GM23338 (cell line): ENCODE results near the gene PSMD2. TPM values are rescaled to one million over a fixed set of nuclear protein-coding genes. Genes with fewer than 3 reads are reported as not detected.

ENCODE experiments used
- ATAC-seq: fragments of 200-7000 bp; cut with Tn5 transposase; 3 replicates; pipeline ENCODE4 v1.9.1; 2020
- DNase-seq: peaks from one replicate; pipeline ENCODE4 v3.0.0-alpha.2; 2015; ENCODE audit warnings: low spot score
- H2AFZ ChIP-seq: fragments of 200-600 bp; sonication (generic); 2 replicates; pipeline ENCODE4 v1.8.0; 2016; ENCODE audit warnings: antibody characterized with exemption, mild to moderate bottlenecking, moderate library complexity
- H3F3A ChIP-seq: fragments of 200-600 bp; sonication (generic); replicated peaks from 2 replicates; pipeline ENCODE4 v1.8.0; 2017; ENCODE audit warnings: antibody characterized with exemption, mixed run types, low read depth
- H3K27ac ChIP-seq: fragments of 200-600 bp; sonication (generic); 2 replicates; pipeline ENCODE4 v1.6.1; 2016; ENCODE audit warnings: low read depth
- H3K27me3 ChIP-seq: fragments of 200-600 bp; sonication (generic); 2 replicates; pipeline ENCODE4 v1.8.0; 2016; ENCODE audit warnings: mild to moderate bottlenecking, mixed run types, moderate library complexity; ENCODE audit not compliant: insufficient read depth
- H3K36me3 ChIP-seq: fragments of 200-600 bp; sonication (generic); 2 replicates; pipeline ENCODE4 v1.8.0; 2016; ENCODE audit warnings: mild to moderate bottlenecking; ENCODE audit not compliant: insufficient read depth
- H3K4me1 ChIP-seq: fragments of 200-600 bp; sonication (generic); 2 replicates; pipeline ENCODE4 v1.8.0; 2016; ENCODE audit warnings: mild to moderate bottlenecking, moderate library complexity; ENCODE audit not compliant: insufficient read depth
- H3K4me2 ChIP-seq: fragments of 200-600 bp; sonication (generic); 2 replicates; pipeline ENCODE4 v1.7.1; 2017; ENCODE audit warnings: mixed run types
- H3K4me3 ChIP-seq: fragments of 200-600 bp; sonication (generic); 2 replicates; pipeline ENCODE4 v1.6.1; 2016; ENCODE audit warnings: mixed run types
- H3K79me2 ChIP-seq: fragments of 200-600 bp; sonication (generic); replicated peaks from 2 replicates; pipeline ENCODE4 v1.8.0; 2017; ENCODE audit warnings: mild to moderate bottlenecking; ENCODE audit not compliant: insufficient read depth
- H3K9me2 ChIP-seq: fragments of 200-600 bp; sonication (generic); 2 replicates; pipeline ENCODE4 v1.8.0; 2017; ENCODE audit not compliant: insufficient read depth
- H4K20me1 ChIP-seq: fragments of 200-600 bp; sonication (generic); replicated peaks from 2 replicates; pipeline ENCODE4 v1.8.0; 2017; ENCODE audit warnings: mild to moderate bottlenecking; ENCODE audit not compliant: insufficient read depth
- H3K27ac Mint-ChIP-seq: 2 replicates; pipeline ENCODE4 v1.8.0; 2020; ENCODE audit warnings: inconsistent platforms, mild to moderate bottlenecking, moderate library complexity, mixed read lengths
- H3K27me3 Mint-ChIP-seq: 3 replicates; pipeline ENCODE4 v1.8.0; 2022; ENCODE audit warnings: low read depth, mild to moderate bottlenecking, moderate library complexity, mixed read lengths, inconsistent platforms; ENCODE audit not compliant: insufficient read depth, poor library complexity
- H3K36me3 Mint-ChIP-seq: 3 replicates; pipeline ENCODE4 v1.8.0; 2021; ENCODE audit warnings: low read depth, mild to moderate bottlenecking, inconsistent platforms, moderate library complexity, mixed read lengths
- H3K4me1 Mint-ChIP-seq: 3 replicates; pipeline ENCODE4 v1.8.0; 2020; ENCODE audit warnings: mild to moderate bottlenecking, inconsistent platforms, mixed read lengths
- H3K4me3 Mint-ChIP-seq: 3 replicates; pipeline ENCODE4 v1.8.0; 2021; ENCODE audit warnings: moderate library complexity, mild to moderate bottlenecking, inconsistent platforms, mixed read lengths
- H3K9me3 Mint-ChIP-seq: 3 replicates; pipeline ENCODE4 v1.8.0; 2020; ENCODE audit warnings: moderate library complexity, mild to moderate bottlenecking, inconsistent platforms, mixed read lengths
- CREB1 ChIP-seq: fragments of 250-450 bp; sonication (Bioruptor Pico); IDR thresholded peaks from 2 replicates; pipeline ENCODE4 v1.5.0; 2020; ENCODE audit warnings: low read depth, mild to moderate bottlenecking, moderate library complexity
- EZH2 ChIP-seq: fragments of 200-600 bp; sonication (generic); IDR thresholded peaks from one replicate; pipeline ENCODE4 v1.8.0; 2017; ENCODE audit warnings: antibody characterized with exemption, mild to moderate bottlenecking, low read depth; ENCODE audit not compliant: unreplicated experiment
- EZH2phosphoT487 ChIP-seq: fragments of 200-600 bp; sonication (generic); IDR thresholded peaks from one replicate; pipeline ENCODE4 v1.8.1; 2018; ENCODE audit warnings: antibody characterized with exemption; ENCODE audit not compliant: unreplicated experiment
- JUNB ChIP-seq: IDR thresholded peaks from one replicate; pipeline ENCODE4 v1.6.1; 2016; ENCODE audit warnings: antibody characterized with exemption; ENCODE audit not compliant: unreplicated experiment
- NANOG ChIP-seq: IDR thresholded peaks from 2 replicates; pipeline ENCODE4 v1.6.1; 2016; ENCODE audit warnings: antibody characterized with exemption, borderline replicate concordance
- POLR2AphosphoS5 ChIP-seq: IDR thresholded peaks from 2 replicates; pipeline ENCODE4 v1.6.1; 2016; ENCODE audit warnings: antibody characterized with exemption, low read depth
- STAT1 ChIP-seq: IDR thresholded peaks from one replicate; pipeline ENCODE4 v1.6.1; 2016; ENCODE audit warnings: antibody characterized with exemption; ENCODE audit not compliant: unreplicated experiment
- ZNF114 ChIP-seq: fragments of 250-450 bp; sonication (Bioruptor Pico); IDR thresholded peaks from 2 replicates; pipeline ENCODE4 v1.5.0; 2020; ENCODE audit warnings: mild to moderate bottlenecking, moderate library complexity
- ZNF462 ChIP-seq: fragments of 250-450 bp; sonication (Bioruptor Pico); IDR thresholded peaks from 2 replicates; pipeline ENCODE4 v1.5.0; 2020; ENCODE audit warnings: mild to moderate bottlenecking, moderate library complexity
- polyA plus RNA-seq: library from polyadenylated mRNA; unstranded; fragments of >200 nt; fragmentation: Nextera tagmentation; extraction: Ambion mirVana; gene quantifications from 2 replicates; pipeline ENCODE4 v1.2.1, GENCODE V29; 2016
- total RNA-seq: library from RNA; depleted of rRNA; stranded (reverse); fragments of >200 nt; shearing (Covaris generic); gene quantifications from 2 replicates; pipeline ENCODE4 v1.2.3, GENCODE V29; 2014
- TF ChIP-seq, protein P1 (sequence below): IDR thresholded peaks from one replicate; pipeline ENCODE4 v1.6.1; 2018; ENCODE audit warnings: antibody characterized with exemption; ENCODE audit not compliant: unreplicated experiment

Gene PSMD2
- total and polyA plus RNA-seq, 2 experiments from 2014 or later: 117 to 507 TPM

GRCh38 chr3:184307915-184308314 lies 8.9 kb downstream of the PSMD2 start:
- H3K36me3 ChIP-seq: peaks cover 39% of the 10 kb centered on the region
- no peak overlapping the region for H3K4me2 ChIP-seq
- H3K79me2 ChIP-seq: peaks cover 9% of the 10 kb centered on the region
- H3K27ac ChIP-seq: no peak overlapping the region
- TF ChIP-seq, protein P1, sequence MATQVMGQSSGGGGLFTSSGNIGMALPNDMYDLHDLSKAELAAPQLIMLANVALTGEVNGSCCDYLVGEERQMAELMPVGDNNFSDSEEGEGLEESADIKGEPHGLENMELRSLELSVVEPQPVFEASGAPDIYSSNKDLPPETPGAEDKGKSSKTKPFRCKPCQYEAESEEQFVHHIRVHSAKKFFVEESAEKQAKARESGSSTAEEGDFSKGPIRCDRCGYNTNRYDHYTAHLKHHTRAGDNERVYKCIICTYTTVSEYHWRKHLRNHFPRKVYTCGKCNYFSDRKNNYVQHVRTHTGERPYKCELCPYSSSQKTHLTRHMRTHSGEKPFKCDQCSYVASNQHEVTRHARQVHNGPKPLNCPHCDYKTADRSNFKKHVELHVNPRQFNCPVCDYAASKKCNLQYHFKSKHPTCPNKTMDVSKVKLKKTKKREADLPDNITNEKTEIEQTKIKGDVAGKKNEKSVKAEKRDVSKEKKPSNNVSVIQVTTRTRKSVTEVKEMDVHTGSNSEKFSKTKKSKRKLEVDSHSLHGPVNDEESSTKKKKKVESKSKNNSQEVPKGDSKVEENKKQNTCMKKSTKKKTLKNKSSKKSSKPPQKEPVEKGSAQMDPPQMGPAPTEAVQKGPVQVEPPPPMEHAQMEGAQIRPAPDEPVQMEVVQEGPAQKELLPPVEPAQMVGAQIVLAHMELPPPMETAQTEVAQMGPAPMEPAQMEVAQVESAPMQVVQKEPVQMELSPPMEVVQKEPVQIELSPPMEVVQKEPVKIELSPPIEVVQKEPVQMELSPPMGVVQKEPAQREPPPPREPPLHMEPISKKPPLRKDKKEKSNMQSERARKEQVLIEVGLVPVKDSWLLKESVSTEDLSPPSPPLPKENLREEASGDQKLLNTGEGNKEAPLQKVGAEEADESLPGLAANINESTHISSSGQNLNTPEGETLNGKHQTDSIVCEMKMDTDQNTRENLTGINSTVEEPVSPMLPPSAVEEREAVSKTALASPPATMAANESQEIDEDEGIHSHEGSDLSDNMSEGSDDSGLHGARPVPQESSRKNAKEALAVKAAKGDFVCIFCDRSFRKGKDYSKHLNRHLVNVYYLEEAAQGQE: no peak
- TF ChIP-seq CREB1 (CRISPR knock-in tag): no peak
- TF ChIP-seq EZH2phosphoT487: no peak
- no peak for TF ChIP-seq ZNF114 (CRISPR knock-in tag)
- TF ChIP-seq STAT1: no peak
- TF ChIP-seq NANOG: no peak
- no peak for TF ChIP-seq ZNF462
- TF ChIP-seq EZH2: no peak
- no peak for TF ChIP-seq JUNB
- TF ChIP-seq POLR2AphosphoS5: no peak
- Mint-ChIP-seq H3K27me3 (peaks cover 10% of the 10 kb centered on the region), H3K9me3 (no peaks in the 10 kb centered on the region), H3K36me3 (peaks cover 74% of the 10 kb centered on the region), H3K27ac (no peak overlapping the region), H3K4me1 (no peaks in the 10 kb centered on the region), H3K4me3 (no peak overlapping the region)
- H3K27me3 ChIP-seq: no peaks in the 10 kb centered on the region
- H3K4me1 ChIP-seq: no peaks in the 10 kb centered on the region
- H3F3A ChIP-seq: peaks cover 7% of the 10 kb centered on the region; the same call in 1 of the 2 replicates
- H3K9me2 ChIP-seq: no peaks in the 10 kb centered on the region
- H2AFZ ChIP-seq: no peak overlapping the region
- H4K20me1 ChIP-seq: peaks cover 18% of the 10 kb centered on the region; the same call in 1 of the 2 replicates
- H3K4me3 ChIP-seq: no peak overlapping the region
- DNase-seq: no peak
- no peak for ATAC-seq
